Measurements from ENCODE around the gene PACRG. TPM values are rescaled to one million over a fixed set of nuclear protein-coding genes. Genes with fewer than 3 reads are reported as not detected.

PACRG gene
- total and polyA plus RNA-seq, 2 experiments from 2014 or later = 0.83 to 3.7 TPM

DNA sequence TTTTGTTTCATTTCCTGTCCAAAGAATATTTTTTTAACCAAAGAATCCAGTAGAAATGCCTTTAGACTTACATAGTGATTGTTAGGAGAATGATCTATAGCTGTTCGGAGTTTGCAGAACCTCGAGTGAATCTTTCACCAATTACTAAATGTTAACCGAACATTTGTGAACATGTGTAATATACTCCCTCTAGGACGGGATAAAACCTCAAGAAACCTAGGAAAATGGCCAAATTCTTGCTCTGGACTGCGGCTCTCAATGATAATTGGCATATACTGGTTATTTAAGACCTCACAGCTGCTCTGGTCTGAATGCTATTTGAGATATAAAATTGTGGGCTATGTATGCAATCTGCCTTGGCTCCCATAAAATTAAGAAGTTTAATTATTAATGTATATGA, 137.1 kb downstream of the PACRG start:
- Histone ChIP-seq H3K27ac (no peak overlapping the region), H3K27me3 (no peaks in the 10 kb centered on the region), H3K4me1 (ENCODE audit: low read depth) (no peaks in the 10 kb centered on the region), H3K4me3 (no peak overlapping the region), H3K36me3 (no peaks in the 10 kb centered on the region), H3K9me3 (ENCODE audit: low read depth) (no peaks in the 10 kb centered on the region)
- TF ChIP-seq, protein P1, sequence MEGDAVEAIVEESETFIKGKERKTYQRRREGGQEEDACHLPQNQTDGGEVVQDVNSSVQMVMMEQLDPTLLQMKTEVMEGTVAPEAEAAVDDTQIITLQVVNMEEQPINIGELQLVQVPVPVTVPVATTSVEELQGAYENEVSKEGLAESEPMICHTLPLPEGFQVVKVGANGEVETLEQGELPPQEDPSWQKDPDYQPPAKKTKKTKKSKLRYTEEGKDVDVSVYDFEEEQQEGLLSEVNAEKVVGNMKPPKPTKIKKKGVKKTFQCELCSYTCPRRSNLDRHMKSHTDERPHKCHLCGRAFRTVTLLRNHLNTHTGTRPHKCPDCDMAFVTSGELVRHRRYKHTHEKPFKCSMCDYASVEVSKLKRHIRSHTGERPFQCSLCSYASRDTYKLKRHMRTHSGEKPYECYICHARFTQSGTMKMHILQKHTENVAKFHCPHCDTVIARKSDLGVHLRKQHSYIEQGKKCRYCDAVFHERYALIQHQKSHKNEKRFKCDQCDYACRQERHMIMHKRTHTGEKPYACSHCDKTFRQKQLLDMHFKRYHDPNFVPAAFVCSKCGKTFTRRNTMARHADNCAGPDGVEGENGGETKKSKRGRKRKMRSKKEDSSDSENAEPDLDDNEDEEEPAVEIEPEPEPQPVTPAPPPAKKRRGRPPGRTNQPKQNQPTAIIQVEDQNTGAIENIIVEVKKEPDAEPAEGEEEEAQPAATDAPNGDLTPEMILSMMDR (IDR thresholded peaks at IDR 0.05; ENCODE audit: low read depth, low read length) = no peak
- DNase-seq (ENCODE audit: low read depth in 1 of 2, low spot score in 1 of 2) = peak in 1 of 2 donors; percentile 30

DNA sequence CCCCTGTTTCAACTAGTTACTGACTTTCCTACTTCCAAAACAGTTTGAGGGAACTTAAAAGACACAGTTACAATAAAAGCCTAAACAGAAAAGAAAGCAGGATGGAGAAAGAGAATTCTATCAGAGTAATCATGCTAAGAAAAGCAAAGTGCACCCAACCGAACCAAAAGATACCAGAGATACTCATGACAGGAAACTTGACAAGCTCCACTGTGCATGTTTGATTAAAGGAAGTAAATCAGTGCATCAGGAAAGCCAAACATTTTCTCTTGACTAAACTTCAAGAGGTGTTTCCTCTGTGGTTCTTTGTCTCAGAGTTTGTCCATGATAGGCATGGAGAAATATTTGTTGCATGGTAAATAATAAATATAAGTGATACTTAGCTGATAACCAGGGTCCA, 138.9 kb downstream of the PACRG start:
- Histone ChIP-seq H3K4me1 (ENCODE audit: low read depth) (no peaks in the 10 kb centered on the region), H3K4me3 (no peak overlapping the region), H3K9me3 (ENCODE audit: low read depth) (no peaks in the 10 kb centered on the region), H3K27ac (no peak overlapping the region), H3K36me3 (no peaks in the 10 kb centered on the region), H3K27me3 (no peaks in the 10 kb centered on the region)
- TF ChIP-seq, protein P1 (IDR thresholded peaks at IDR 0.05; ENCODE audit: low read depth, low read length) = no peak
- no peak for DNase-seq (ENCODE audit: low read depth in 1 of 2, low spot score in 1 of 2)

DNA sequence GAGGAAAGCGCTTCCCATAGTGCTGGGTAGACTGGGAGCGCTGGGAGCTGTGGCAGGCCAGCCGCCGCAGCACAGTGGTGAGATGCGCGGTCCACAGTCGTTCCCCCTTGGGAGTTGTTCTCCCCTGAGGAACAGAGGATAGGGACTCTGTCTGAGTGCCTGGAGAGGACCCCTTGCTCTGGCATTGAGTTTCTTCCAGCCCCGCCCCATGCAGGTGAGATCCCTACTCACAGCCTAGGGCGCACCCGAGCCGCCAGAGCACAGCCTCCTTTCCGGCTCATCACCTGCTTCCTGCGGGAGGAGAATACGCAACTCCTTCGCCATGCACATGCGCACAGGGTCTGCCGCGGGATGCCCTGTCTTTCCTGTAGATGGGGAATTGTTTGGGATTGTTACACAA, 140.6 kb downstream of the PACRG start:
- H3K27ac ChIP-seq = no peak overlapping the region
- H3K4me1 ChIP-seq (ENCODE audit: low read depth) = no peaks in the 10 kb centered on the region
- no peaks in the 10 kb centered on the region for H3K27me3 ChIP-seq
- no peak for DNase-seq (ENCODE audit: low read depth in 1 of 2, low spot score in 1 of 2)
- no peaks in the 10 kb centered on the region for H3K9me3 ChIP-seq (ENCODE audit: low read depth)
- TF ChIP-seq, protein P1 (IDR thresholded peaks at IDR 0.05; ENCODE audit: low read depth, low read length) = no peak
- H3K4me3 ChIP-seq = no peak overlapping the region
- H3K36me3 ChIP-seq = no peaks in the 10 kb centered on the region

DNA sequence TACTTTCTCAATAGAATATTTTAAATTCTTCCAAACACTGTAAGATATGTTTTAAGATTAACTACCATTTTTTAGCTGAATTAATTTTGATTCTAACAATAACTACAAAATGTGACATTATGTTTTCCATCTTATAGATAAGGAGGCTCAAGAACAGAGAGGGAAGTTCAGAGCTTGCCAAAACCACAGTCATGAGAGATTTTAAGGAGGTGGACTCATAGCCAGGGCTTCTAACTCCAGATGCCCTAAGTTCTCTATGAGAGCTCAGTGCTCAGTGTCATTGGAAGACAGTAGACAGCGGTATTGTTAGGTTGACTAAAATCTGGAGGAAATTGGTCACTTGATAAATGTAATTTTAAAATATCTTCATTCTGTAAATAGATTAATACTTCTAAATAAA, 144.2 kb downstream of the PACRG start:
- TF ChIP-seq, protein P1 (IDR thresholded peaks at IDR 0.05; ENCODE audit: low read depth, low read length) = no peak
- H3K4me3 ChIP-seq = no peak overlapping the region
- H3K36me3 ChIP-seq = no peaks in the 10 kb centered on the region
- DNase-seq (ENCODE audit: low read depth in 1 of 2, low spot score in 1 of 2) = peak in 1 of 2 donors; percentile 57
- H3K27ac ChIP-seq = no peak overlapping the region
- H3K9me3 ChIP-seq (ENCODE audit: low read depth) = no peaks in the 10 kb centered on the region
- H3K4me1 ChIP-seq (ENCODE audit: low read depth) = no peaks in the 10 kb centered on the region
- no peaks in the 10 kb centered on the region for H3K27me3 ChIP-seq

DNA sequence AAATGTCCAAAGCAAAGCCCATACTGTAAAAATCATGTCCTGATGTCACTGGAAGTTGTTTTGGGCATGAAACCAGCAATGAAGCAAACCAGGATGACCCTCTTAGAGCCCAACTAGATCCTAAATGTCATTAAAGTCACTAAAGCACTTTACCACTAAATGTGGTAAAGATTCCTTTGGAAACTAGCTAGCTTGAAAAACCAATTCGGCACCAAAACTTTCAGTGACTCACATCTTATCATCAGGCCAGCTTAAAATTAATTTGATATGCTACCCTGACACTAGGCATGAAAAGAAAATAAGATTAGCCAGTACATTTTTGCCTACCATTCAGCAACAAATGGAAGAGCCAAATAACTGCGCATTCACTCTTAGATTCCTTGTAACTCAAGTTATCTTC, 145.8 kb downstream of the PACRG start:
- Histone ChIP-seq H3K27ac (no peak overlapping the region), H3K36me3 (no peaks in the 10 kb centered on the region), H3K9me3 (ENCODE audit: low read depth) (no peaks in the 10 kb centered on the region), H3K27me3 (no peaks in the 10 kb centered on the region), H3K4me3 (no peak overlapping the region), H3K4me1 (ENCODE audit: low read depth) (no peaks in the 10 kb centered on the region)
- DNase-seq (ENCODE audit: low read depth in 1 of 2, low spot score in 1 of 2) = no peak
- TF ChIP-seq, protein P1 (IDR thresholded peaks at IDR 0.05; ENCODE audit: low read depth, low read length) = no peak

DNA sequence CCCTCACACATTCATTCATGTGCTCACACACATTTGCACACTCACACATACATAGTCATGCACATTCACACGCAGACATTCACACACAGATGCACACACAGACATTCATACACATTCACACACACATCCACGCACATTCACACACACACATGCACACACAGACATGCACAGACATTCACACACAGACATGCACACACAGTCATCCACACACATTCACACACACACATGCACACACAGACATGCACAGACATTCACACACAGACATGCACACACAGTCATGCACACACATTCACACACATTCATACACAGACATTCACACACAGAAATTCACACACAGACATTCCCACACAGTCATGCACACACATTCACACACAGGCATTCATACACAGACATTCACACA, 147.3 kb downstream of the PACRG start:
- Histone ChIP-seq H3K9me3 (ENCODE audit: low read depth) (no peaks in the 10 kb centered on the region), H3K36me3 (no peaks in the 10 kb centered on the region), H3K27ac (no peak overlapping the region), H3K27me3 (no peaks in the 10 kb centered on the region), H3K4me3 (no peak overlapping the region), H3K4me1 (ENCODE audit: low read depth) (no peaks in the 10 kb centered on the region)
- TF ChIP-seq, protein P1 (IDR thresholded peaks at IDR 0.05; ENCODE audit: low read depth, low read length) = no peak
- no peak for DNase-seq (ENCODE audit: low read depth in 1 of 2, low spot score in 1 of 2)

Data from cardiac muscle cell (in vitro differentiated cells and primary cell).